K562 (cell line): ENCODE results near the gene ABCG2. TPM values are rescaled to one million over a fixed set of nuclear protein-coding genes. Genes with fewer than 3 reads are reported as not detected.
A peak's percentile ranks its signal among the peaks of the same experiment; 100 is the strongest.

Source experiments
- ADNP ChIP-seq: fragments of 200-800 bp; sonication (Bioruptor generic); IDR thresholded peaks from 2 replicates; pipeline ENCODE4 v1.6.1; 2016; ENCODE audit warnings: missing genetic modification characterization, missing compliant biosample characterization
- CBX3 ChIP-seq, 2 experiments: IDR thresholded peaks; 1 replicate in 1 of 2; 2 replicates in 1 of 2; pipeline ENCODE4 v1.6.1; 2012; ENCODE audit warnings: inconsistent platforms in 2 of 2, low read length in 2 of 2, borderline replicate concordance in 1 of 2, control low read depth in 1 of 2
- DACH1 ChIP-seq: fragments of 450-650 bp; IDR thresholded peaks from 2 replicates; pipeline ENCODE4 v1.6.1; 2018; ENCODE audit not compliant: partially characterized antibody
- ETS2 ChIP-seq: IDR thresholded peaks from 2 replicates; pipeline ENCODE4 v1.6.1; 2016; ENCODE audit warnings: borderline replicate concordance, missing genetic modification characterization, mild to moderate bottlenecking, moderate library complexity, missing compliant biosample characterization; ENCODE audit not compliant: poor library complexity, severe bottlenecking
- ETV5 ChIP-seq: sonication (generic); formaldehyde crosslinking; IDR thresholded peaks from 2 replicates; pipeline ENCODE4 v1.4.0; 2020; ENCODE audit warnings: low read depth, mild to moderate bottlenecking, missing genetic modification reagents
- FOXJ2 ChIP-seq: fragments of 200-800 bp; sonication (Bioruptor generic); IDR thresholded peaks from 2 replicates; pipeline ENCODE4 v1.6.1; 2016; ENCODE audit warnings: missing genetic modification characterization, missing compliant biosample characterization
- FOXK1 ChIP-seq: sonication (generic); formaldehyde crosslinking; IDR thresholded peaks from 2 replicates; pipeline ENCODE4 v1.8.0; 2022; ENCODE audit warnings: missing genetic modification reagents, mild to moderate bottlenecking, borderline replicate concordance
- HCFC1 ChIP-seq: IDR thresholded peaks from 2 replicates; pipeline ENCODE4 v1.6.1; 2012; ENCODE audit warnings: low read depth, low read length, improper control_type of control experiment
- MAX ChIP-seq: sonication (generic); formaldehyde crosslinking; IDR thresholded peaks from 2 replicates; pipeline ENCODE4 v1.9.0; 2022; ENCODE audit warnings: mild to moderate bottlenecking, missing genetic modification reagents
- MCM3 ChIP-seq: fragments of 450-650 bp; IDR thresholded peaks from 2 replicates; pipeline ENCODE4 v1.6.1; 2016
- NONO ChIP-seq, 2 experiments: fragments of 200-400 bp in 1 of 2; fragments of 450-650 bp in 1 of 2; formaldehyde crosslinking in 1 of 2; IDR thresholded peaks; 2 replicates each; pipeline ENCODE4 v1.6.1; 2017; ENCODE audit warnings: low read depth in 2 of 2, mild to moderate bottlenecking in 2 of 2, moderate library complexity in 2 of 2, low read length in 1 of 2
- OTX1 ChIP-seq: fragments of 450-650 bp; formaldehyde crosslinking; IDR thresholded peaks from 2 replicates; pipeline ENCODE4 v1.4.0; 2022; ENCODE audit warnings: mild to moderate bottlenecking
- PHF21A ChIP-seq: fragments of 450-650 bp; IDR thresholded peaks from 2 replicates; pipeline ENCODE4 v1.6.1; 2017; ENCODE audit warnings: low read depth, borderline replicate concordance
- SETDB1 ChIP-seq: IDR thresholded peaks from one replicate; pipeline ENCODE4 v1.6.1; 2012; ENCODE audit warnings: low read length, control low read depth, inconsistent platforms
- TAL1 ChIP-seq: fragments of 450-650 bp; IDR thresholded peaks from 2 replicates; pipeline ENCODE4 v1.6.1; 2016; ENCODE audit warnings: mild to moderate bottlenecking
- TARDBP ChIP-seq: fragments of 450-650 bp; IDR thresholded peaks from 2 replicates; pipeline ENCODE4 v1.6.1; 2016
- TCFL5 ChIP-seq: fragments of 250-450 bp; sonication (Bioruptor Pico); conservative IDR thresholded peaks from 2 replicates; pipeline ENCODE4 v1.6.1; 2021; ENCODE audit warnings: mild to moderate bottlenecking, moderate library complexity, matching md5 sums
- TFAM ChIP-seq: fragments of 250-450 bp; sonication (Bioruptor Pico); conservative IDR thresholded peaks from 2 replicates; pipeline ENCODE4 v1.5.0; 2021; ENCODE audit warnings: mild to moderate bottlenecking, moderate library complexity
- USF2 ChIP-seq: sonication (generic); formaldehyde crosslinking; IDR thresholded peaks from 2 replicates; pipeline ENCODE4 v1.5.0; 2020; ENCODE audit warnings: missing genetic modification reagents
- ZBTB17 ChIP-seq: fragments of 450-650 bp; formaldehyde crosslinking; IDR thresholded peaks from 2 replicates; pipeline ENCODE4 v1.4.0; 2020; ENCODE audit warnings: mild to moderate bottlenecking
- ZFP1 ChIP-seq: fragments of 450-650 bp; formaldehyde crosslinking; IDR thresholded peaks from 2 replicates; pipeline ENCODE4 v1.4.0; 2020; ENCODE audit warnings: mild to moderate bottlenecking, mixed read lengths
- ZFX ChIP-seq: sonication (generic); formaldehyde crosslinking; IDR thresholded peaks from 2 replicates; pipeline ENCODE4 v1.8.0; 2022; ENCODE audit warnings: mild to moderate bottlenecking, missing genetic modification reagents, moderate library complexity
- ZNF12 ChIP-seq: sonication (generic); formaldehyde crosslinking; IDR thresholded peaks from 2 replicates; pipeline ENCODE4 v1.4.0; 2020; ENCODE audit warnings: mild to moderate bottlenecking, missing genetic modification reagents
- ZNF146 ChIP-seq: IDR thresholded peaks from one replicate; pipeline ENCODE4 v1.6.1; 2018; ENCODE audit warnings: missing compliant biosample characterization; ENCODE audit not compliant: unreplicated experiment
- ZNF24 ChIP-seq: fragments of 450-650 bp; IDR thresholded peaks from 2 replicates; pipeline ENCODE4 v1.6.1; 2016
- ZNF695 ChIP-seq: fragments of 450-650 bp; formaldehyde crosslinking; IDR thresholded peaks from 2 replicates; pipeline ENCODE4 v1.4.0; 2020; ENCODE audit warnings: mild to moderate bottlenecking, moderate library complexity
- polyA plus RNA-seq, 8 experiments: library from polyadenylated mRNA; depleted of rRNA in 4 of 8; stranded (reverse) in 5 of 8; unstranded in 3 of 8; fragments of >200 nt; fragmentation: Nextera tagmentation in 2 of 8; fragmentation: Illumina TruSeq in 1 of 8; extraction: Ambion mirVana in 2 of 8; extraction: Trizol in 1 of 8; gene quantifications; 2 replicates each; pipeline versions ENCODE4 v1.2.1 to v1.2.3, GENCODE V29; 2011 to 2014; ENCODE audit warnings: inconsistent platforms in 1 of 8, missing spikeins in 1 of 8
- total RNA-seq, 7 experiments: library from RNA; depleted of rRNA in 6 of 7; stranded (reverse); fragments of >200 nt in 6 of 7; fragmentation: Illumina TruSeq in 2 of 7; extraction: Trizol in 2 of 7; gene quantifications; 2 replicates each; pipeline versions ENCODE4 v1.2.1 to v1.2.3, GENCODE V29; 2011 to 2021; ENCODE audit warnings: low replicate concordance in 1 of 7
- TF ChIP-seq, protein P1 (sequence below): fragments of 450-650 bp; IDR thresholded peaks from 2 replicates; pipeline ENCODE4 v1.6.1; 2017; ENCODE audit warnings: antibody characterized with exemption, mild to moderate bottlenecking

ABCG2 gene
- total and polyA plus RNA-seq, 9 of the 15 experiments (the other 6 are each of a cell fraction or from before 2014, with no cell fraction given), result 0.01 to 0.36 (median 0.11) TPM; not detected in 4

GRCh38 chr4:88158489-88159228, at the start of gene ABCG2 (continued):
- TF ChIP-seq, protein P1, sequence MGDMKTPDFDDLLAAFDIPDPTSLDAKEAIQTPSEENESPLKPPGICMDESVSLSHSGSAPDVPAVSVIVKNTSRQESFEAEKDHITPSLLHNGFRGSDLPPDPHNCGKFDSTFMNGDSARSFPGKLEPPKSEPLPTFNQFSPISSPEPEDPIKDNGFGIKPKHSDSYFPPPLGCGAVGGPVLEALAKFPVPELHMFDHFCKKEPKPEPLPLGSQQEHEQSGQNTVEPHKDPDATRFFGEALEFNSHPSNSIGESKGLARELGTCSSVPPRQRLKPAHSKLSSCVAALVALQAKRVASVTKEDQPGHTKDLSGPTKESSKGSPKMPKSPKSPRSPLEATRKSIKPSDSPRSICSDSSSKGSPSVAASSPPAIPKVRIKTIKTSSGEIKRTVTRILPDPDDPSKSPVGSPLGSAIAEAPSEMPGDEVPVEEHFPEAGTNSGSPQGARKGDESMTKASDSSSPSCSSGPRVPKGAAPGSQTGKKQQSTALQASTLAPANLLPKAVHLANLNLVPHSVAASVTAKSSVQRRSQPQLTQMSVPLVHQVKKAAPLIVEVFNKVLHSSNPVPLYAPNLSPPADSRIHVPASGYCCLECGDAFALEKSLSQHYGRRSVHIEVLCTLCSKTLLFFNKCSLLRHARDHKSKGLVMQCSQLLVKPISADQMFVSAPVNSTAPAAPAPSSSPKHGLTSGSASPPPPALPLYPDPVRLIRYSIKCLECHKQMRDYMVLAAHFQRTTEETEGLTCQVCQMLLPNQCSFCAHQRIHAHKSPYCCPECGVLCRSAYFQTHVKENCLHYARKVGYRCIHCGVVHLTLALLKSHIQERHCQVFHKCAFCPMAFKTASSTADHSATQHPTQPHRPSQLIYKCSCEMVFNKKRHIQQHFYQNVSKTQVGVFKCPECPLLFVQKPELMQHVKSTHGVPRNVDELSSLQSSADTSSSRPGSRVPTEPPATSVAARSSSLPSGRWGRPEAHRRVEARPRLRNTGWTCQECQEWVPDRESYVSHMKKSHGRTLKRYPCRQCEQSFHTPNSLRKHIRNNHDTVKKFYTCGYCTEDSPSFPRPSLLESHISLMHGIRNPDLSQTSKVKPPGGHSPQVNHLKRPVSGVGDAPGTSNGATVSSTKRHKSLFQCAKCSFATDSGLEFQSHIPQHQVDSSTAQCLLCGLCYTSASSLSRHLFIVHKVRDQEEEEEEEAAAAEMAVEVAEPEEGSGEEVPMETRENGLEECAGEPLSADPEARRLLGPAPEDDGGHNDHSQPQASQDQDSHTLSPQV, result no peak
- no peak for TF ChIP-seq TFAM (CRISPR knock-in tag)
- peak; percentile 60 for TF ChIP-seq USF2 (CRISPR knock-in tag)
- TF ChIP-seq TAL1, result peak; percentile 23; the same call in 1 of the 2 replicates
- TF ChIP-seq HCFC1, result no peak
- TF ChIP-seq ADNP, result no peak
- TF ChIP-seq FOXK1 (CRISPR knock-in tag), result no peak
- TF ChIP-seq MAX, result peak; percentile 31; the same call in 1 of the 2 replicates
- TF ChIP-seq ZNF24, result no peak
- TF ChIP-seq ETV5, result no peak
- TF ChIP-seq ZNF695 (CRISPR knock-in tag), result no peak
- TF ChIP-seq ETS2 (tag), result no peak
- TF ChIP-seq CBX3 (IDR thresholded peaks at IDR 0.05; ENCODE audit: borderline replicate concordance in 1 of 2, low read length in 2 of 2), result no peak
- no peak for TF ChIP-seq MCM3
- TF ChIP-seq ZFP1, result no peak
- no peak for TF ChIP-seq TCFL5 (CRISPR knock-in tag)
- TF ChIP-seq ZNF146 (CRISPR knock-in tag), result no peak
- TF ChIP-seq ZFX (CRISPR knock-in tag), result no peak
- no peak for TF ChIP-seq SETDB1
- TF ChIP-seq TARDBP, result no peak
- no peak for TF ChIP-seq NONO (IDR thresholded peaks at IDR 0.05; ENCODE audit: low read depth in 2 of 2, low read length in 1 of 2)
- TF ChIP-seq OTX1 (CRISPR knock-in tag), result no peak
- TF ChIP-seq DACH1, result no peak
- no peak for TF ChIP-seq ZNF12 (CRISPR knock-in tag)
- no peak for TF ChIP-seq ZBTB17 (CRISPR knock-in tag)
- TF ChIP-seq PHF21A, result no peak
- no peak for TF ChIP-seq FOXJ2 (tag)
